Measurements from ENCODE around the gene PGM1.
"Not testable (repeated sequence)": the region's sequence is repeated elsewhere in the genome, so short reads cannot be mapped to it uniquely, and the experiment has no call there.

Gene PGM1

GRCh38 chr1:63557365-63557987 is 35.7 kb upstream of the PGM1 start:
- no peak overlapping the region for H3K4me3 ChIP-seq (ENCODE audit: low read length)
- TF ChIP-seq CTCF (IDR thresholded peaks at IDR 0.05; ENCODE audit: insufficient read depth, low read depth, low read length, missing control alignments): peak; percentile 65
- peak; percentile 39 for DNase-seq (ENCODE audit: low read depth)

GRCh38 chr1:63559357-63559756 is 33.9 kb upstream of the PGM1 start:
- DNase-seq (ENCODE audit: low read depth): no peak
- H3K4me3 ChIP-seq (ENCODE audit: low read length): no peak overlapping the region
- no peak for TF ChIP-seq CTCF (IDR thresholded peaks at IDR 0.05; ENCODE audit: insufficient read depth, low read depth, low read length, missing control alignments)

GRCh38 chr1:63563745-63564144 is 29.5 kb upstream of the PGM1 start:
- no peak for TF ChIP-seq CTCF (IDR thresholded peaks at IDR 0.05; ENCODE audit: insufficient read depth, low read depth, low read length, missing control alignments)
- no peak overlapping the region for H3K4me3 ChIP-seq (ENCODE audit: low read length)
- DNase-seq (ENCODE audit: low read depth): no peak

- no peak overlapping the region for H3K4me3 ChIP-seq (ENCODE audit: low read length)
- DNase-seq (ENCODE audit: low read depth): no peak
- no peak for TF ChIP-seq CTCF (IDR thresholded peaks at IDR 0.05; ENCODE audit: insufficient read depth, low read depth, low read length, missing control alignments)
Measured at GRCh38 chr1:63569068-63569467, 24.1 kb upstream of the PGM1 start.

GRCh38 chr1:63569640-63570316 is 23.4 kb upstream of the PGM1 start:
- no peak for TF ChIP-seq CTCF (IDR thresholded peaks at IDR 0.05; ENCODE audit: insufficient read depth, low read depth, low read length, missing control alignments)
- no peak overlapping the region for H3K4me3 ChIP-seq (ENCODE audit: low read length)
- DNase-seq (ENCODE audit: low read depth): no peak

GRCh38 chr1:63572686-63573085 is 20.5 kb upstream of the PGM1 start:
- not testable (repeated sequence) for H3K4me3 ChIP-seq (ENCODE audit: low read length); DNase-seq (ENCODE audit: low read depth)

GRCh38 chr1:63574203-63574796 is 18.9 kb upstream of the PGM1 start:
- H3K4me3 ChIP-seq (ENCODE audit: low read length): not testable (repeated sequence)

GRCh38 chr1:63575340-63575826 is 17.8 kb upstream of the PGM1 start:
- no peak overlapping the region for H3K4me3 ChIP-seq (ENCODE audit: low read length)
- TF ChIP-seq CTCF (IDR thresholded peaks at IDR 0.05; ENCODE audit: insufficient read depth, low read depth, low read length, missing control alignments): peak; percentile 46
- DNase-seq (ENCODE audit: low read depth): peak; percentile 39

More at GRCh38 chr1:63574203-63574796, 18.9 kb upstream of the PGM1 start:
- DNase-seq (ENCODE audit: low read depth): not testable (repeated sequence)

GRCh38 chr1:63586326-63586725 is 6.9 kb upstream of the PGM1 start:
- H3K4me3 ChIP-seq (ENCODE audit: low read length); DNase-seq (ENCODE audit: low read depth): not testable (repeated sequence)
